ENCODE data around the gene GASK1B.

Gene GASK1B

DNA sequence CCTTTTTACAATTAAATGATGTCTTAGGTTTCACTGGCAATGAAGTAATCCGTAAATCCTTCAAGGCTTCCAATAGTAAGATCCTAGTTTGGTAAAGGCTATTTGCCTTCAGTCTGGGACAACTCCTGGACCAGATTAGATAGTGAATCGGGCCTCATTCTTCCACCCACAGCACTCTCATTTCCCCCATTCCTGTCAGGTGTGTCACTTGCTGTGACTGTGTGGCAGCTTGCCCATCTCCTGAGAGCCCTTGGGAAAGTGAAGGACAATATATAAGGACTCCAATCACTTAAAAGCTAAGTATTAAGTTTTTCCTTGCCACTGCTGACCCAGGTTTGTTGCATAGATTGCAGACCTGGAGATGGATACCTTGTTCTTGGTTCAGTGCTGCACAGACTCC lies 3.3 kb upstream of the GASK1B start:
- in situ Hi-C loops (cut with MboI; ENCODE audit: low pct_unique_long_range_greater_than_20kb, low sequenced_read_pairs, unreplicated experiment), result no loop called here
- no peak for DNase-seq (ENCODE audit: low spot score)
- TF ChIP-seq, protein P1, sequence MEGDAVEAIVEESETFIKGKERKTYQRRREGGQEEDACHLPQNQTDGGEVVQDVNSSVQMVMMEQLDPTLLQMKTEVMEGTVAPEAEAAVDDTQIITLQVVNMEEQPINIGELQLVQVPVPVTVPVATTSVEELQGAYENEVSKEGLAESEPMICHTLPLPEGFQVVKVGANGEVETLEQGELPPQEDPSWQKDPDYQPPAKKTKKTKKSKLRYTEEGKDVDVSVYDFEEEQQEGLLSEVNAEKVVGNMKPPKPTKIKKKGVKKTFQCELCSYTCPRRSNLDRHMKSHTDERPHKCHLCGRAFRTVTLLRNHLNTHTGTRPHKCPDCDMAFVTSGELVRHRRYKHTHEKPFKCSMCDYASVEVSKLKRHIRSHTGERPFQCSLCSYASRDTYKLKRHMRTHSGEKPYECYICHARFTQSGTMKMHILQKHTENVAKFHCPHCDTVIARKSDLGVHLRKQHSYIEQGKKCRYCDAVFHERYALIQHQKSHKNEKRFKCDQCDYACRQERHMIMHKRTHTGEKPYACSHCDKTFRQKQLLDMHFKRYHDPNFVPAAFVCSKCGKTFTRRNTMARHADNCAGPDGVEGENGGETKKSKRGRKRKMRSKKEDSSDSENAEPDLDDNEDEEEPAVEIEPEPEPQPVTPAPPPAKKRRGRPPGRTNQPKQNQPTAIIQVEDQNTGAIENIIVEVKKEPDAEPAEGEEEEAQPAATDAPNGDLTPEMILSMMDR (IDR thresholded peaks at IDR 0.05; ENCODE audit: extremely low read depth, insufficient read depth, missing control alignments), result no peak

DNA sequence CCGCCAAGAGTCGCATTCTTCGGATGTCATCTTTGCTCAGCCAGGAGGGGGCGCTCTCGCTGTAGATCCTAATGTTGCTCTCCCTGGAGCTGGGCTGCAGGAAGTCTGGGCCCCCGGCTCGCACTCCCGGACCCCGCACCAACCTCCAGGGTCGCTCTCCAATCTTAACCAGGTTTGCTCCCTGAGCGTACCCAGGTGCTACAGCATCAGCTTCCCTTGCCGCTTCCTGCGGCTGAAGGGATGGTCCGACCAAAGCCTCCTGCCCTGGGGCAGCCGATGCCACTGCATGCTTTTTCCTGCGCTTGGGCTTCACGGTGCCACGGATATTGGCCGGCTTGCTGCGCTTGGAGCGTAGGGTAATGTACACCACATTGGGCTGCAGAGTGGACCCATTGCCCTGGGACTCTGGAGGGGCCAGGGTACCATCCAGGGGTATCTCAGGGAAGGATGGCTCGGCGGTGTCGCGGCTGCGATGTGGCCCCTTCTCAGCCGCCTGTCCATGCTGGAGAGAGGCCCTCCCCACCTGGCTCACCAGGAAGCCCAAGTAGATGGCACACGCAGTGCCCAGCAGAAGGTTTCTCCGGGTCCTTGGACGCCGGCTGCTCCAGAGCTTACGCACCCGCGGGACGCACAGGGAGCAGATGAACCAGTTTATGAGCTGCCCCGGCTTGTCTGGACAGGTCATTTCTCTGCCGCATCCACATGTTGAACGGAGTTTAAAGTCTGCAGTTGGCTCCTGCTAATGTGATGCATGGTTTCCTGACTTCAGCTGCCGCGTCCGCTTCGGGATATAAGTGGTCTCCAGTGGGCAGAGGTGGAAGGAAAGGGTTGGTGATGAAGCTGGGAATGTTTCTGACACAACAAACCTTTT lies 1.9 kb downstream of the GASK1B start:
- TF ChIP-seq, protein P1 (IDR thresholded peaks at IDR 0.05; ENCODE audit: extremely low read depth, insufficient read depth, missing control alignments), result peak; percentile 63
- DNase-seq (ENCODE audit: low spot score), result peak; percentile 34
- in situ Hi-C loops (cut with MboI; ENCODE audit: low pct_unique_long_range_greater_than_20kb, low sequenced_read_pairs, unreplicated experiment), result loop anchor here (25.0 kb wide), 1 partner anchor 184 kb away; no protein-coding TSS in a partner anchor

DNA sequence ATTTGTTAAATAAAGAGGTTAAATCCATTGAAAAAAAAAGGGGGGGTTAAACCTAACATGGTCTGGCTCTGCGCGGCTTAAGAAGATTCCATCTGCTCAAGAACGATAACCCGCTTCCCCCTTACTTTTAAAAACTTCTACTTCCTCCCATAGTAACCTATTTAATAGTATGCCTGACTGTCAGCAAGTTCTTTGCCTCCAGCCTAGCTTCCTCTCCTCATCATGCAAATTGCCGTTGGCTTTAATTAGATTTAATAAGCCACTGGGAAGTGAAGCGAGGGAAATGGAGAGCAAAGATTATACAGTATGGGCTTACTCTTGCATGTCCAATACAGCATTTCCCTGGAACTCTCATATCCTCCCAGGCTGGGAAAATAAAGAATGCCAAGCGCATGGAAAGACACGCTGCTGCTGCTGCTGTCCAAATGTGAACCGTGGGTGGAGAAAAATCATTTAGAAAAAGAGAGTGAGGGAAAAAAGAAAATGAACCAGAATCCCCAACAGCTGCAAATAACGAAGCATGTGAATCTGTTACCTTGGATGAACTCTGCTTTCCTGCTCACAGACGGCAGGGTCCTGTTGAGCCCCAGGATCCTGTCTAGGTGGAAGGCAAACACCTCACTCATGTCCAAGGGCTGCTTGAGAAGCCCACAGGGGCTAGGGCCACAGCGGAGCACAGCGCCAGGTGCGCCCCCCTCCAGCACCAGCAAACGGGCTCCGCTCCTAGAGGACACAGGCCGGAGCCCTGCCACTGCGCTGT lies 2.7 kb downstream of the GASK1B start:
- in situ Hi-C loops (cut with MboI; ENCODE audit: low pct_unique_long_range_greater_than_20kb, low sequenced_read_pairs, unreplicated experiment), result loop anchor here (25.0 kb wide), 1 partner anchor 183 kb away; no protein-coding TSS in a partner anchor
- no peak for DNase-seq (ENCODE audit: low spot score)
- TF ChIP-seq, protein P1 (IDR thresholded peaks at IDR 0.05; ENCODE audit: extremely low read depth, insufficient read depth, missing control alignments), result no peak

DNA sequence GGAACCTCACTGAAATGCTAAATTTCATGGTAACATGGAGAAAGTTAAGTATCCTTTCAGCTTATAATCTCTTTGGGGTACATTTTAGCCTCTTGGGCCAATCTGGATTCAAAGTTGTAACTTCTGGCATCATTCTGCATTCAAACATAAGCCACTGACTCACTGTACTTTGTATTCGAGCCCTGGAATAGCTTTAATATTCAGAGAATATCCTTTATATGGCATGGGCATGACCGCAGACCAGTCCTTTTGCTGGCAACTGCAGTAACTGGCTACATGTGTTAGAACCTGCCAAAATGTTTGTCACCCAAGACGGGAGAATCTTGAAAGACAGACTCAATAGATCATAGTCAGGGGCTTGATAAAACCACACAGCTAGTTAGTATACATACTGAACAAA lies 3.3 kb downstream of the GASK1B start:
- TF ChIP-seq, protein P1 (IDR thresholded peaks at IDR 0.05; ENCODE audit: extremely low read depth, insufficient read depth, missing control alignments), result no peak
- in situ Hi-C loops (cut with MboI; ENCODE audit: low pct_unique_long_range_greater_than_20kb, low sequenced_read_pairs, unreplicated experiment), result loop anchor here (25.0 kb wide), 1 partner anchor 182 kb away; no protein-coding TSS in a partner anchor
- DNase-seq (ENCODE audit: low spot score), result no peak

DNA sequence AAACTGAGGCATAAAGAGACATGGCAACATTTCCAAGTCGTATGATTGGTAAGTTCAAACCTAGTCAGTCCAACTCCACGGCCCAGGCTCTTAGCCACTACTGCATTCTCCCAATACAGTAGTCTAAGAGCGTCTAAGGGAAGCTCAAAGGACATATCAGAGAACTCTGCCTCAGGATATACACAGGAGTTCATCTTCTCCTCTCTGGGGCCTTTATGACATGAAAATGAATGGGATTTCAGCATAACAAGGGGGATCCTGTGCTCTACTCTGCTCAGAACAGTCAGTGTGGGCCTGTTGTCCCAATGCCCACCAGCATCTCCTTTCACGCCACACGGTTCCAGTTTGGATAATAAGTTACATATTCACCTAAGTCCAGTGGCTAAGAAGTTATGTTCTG lies 4.2 kb downstream of the GASK1B start:
- TF ChIP-seq, protein P1 (IDR thresholded peaks at IDR 0.05; ENCODE audit: extremely low read depth, insufficient read depth, missing control alignments), result no peak
- in situ Hi-C loops (cut with MboI; ENCODE audit: low pct_unique_long_range_greater_than_20kb, low sequenced_read_pairs, unreplicated experiment), result loop anchor here (25.0 kb wide), 1 partner anchor 181 kb away; no protein-coding TSS in a partner anchor
- DNase-seq (ENCODE audit: low spot score), result no peak

DNA sequence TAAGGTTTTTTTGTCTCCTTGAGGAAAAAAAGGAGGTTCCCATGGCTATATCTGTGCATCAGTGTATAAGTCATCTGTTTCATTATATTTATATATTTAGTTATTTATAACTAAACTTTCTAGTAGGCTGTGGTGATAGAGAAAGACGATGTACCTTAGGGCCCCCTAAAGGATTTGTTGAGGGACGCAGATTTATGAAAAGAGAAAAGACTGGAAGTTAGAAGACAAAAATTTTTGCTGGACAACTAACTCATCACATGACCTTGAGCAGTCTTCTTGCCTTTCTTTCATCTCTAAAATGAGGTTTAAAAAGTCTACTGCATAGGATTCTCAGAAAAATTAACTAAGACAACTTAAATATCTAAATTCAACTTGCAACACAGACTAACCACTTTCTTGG lies 6.1 kb downstream of the GASK1B start:
- DNase-seq (ENCODE audit: low spot score), result no peak
- in situ Hi-C loops (cut with MboI; ENCODE audit: low pct_unique_long_range_greater_than_20kb, low sequenced_read_pairs, unreplicated experiment), result loop anchor here (25.0 kb wide), 1 partner anchor 179 kb away; no protein-coding TSS in a partner anchor
- TF ChIP-seq, protein P1 (IDR thresholded peaks at IDR 0.05; ENCODE audit: extremely low read depth, insufficient read depth, missing control alignments), result no peak

Data from GM13977 (cell line).